ENCODE measurements around the gene MEPE.

Gene MEPE

DNA sequence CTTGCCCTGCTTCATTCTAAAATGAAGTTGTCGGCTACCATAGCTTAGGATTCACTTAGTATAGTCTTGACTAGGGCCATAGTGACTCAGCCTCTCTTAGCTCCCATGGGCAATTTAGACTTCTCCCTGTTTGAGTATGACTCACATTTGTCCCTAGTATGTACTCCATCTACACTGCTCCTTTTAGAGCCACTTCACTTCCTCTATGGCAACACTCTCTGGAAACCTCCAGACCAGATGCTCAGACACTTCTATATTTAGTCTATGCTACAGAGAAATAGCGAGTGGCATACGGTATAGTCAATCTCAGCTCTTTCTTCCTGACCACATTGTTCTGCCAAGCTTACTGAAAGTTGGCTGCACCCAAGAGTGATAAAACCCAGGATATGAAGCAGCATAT is 11.2 kb downstream of the MEPE start:
- DNase-seq, result peak in 1 of 2 experiments; percentile 16

DNA sequence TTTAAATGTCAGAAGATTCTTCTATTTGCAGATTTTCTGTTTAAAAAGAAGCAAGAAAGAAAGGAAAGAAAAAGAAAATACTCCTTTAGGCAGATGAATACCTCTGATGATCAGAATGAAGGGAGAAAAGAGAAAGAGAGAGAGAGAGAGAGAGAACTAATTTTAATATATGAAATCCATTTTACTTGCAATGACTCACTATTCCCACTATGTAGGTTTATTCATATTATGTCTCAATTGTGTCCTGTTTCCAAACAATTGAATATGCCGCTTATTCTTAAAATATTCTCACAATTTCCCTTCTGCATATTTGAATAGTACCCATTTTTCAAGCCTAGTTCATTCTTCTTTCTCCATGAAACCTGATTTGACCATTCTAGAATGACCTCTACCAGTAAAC is 11.7 kb downstream of the MEPE start:
- no peak for DNase-seq

DNA sequence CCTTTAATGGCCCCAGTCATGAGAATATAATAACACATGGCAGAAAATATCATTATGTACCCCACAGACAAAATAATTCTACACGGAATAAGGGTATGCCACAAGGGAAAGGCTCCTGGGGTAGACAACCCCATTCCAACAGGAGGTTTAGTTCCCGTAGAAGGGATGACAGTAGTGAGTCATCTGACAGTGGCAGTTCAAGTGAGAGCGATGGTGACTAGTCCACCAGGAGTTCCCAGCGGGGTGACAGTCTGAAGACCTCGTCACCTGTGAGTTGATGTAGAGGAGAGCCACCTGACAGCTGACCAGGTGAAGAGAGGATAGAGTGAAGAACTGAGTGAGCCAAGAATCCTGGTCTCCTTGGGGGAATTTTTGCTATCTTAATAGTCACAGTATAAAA is 13.5 kb downstream of the MEPE start:
- no peak for DNase-seq

DNA sequence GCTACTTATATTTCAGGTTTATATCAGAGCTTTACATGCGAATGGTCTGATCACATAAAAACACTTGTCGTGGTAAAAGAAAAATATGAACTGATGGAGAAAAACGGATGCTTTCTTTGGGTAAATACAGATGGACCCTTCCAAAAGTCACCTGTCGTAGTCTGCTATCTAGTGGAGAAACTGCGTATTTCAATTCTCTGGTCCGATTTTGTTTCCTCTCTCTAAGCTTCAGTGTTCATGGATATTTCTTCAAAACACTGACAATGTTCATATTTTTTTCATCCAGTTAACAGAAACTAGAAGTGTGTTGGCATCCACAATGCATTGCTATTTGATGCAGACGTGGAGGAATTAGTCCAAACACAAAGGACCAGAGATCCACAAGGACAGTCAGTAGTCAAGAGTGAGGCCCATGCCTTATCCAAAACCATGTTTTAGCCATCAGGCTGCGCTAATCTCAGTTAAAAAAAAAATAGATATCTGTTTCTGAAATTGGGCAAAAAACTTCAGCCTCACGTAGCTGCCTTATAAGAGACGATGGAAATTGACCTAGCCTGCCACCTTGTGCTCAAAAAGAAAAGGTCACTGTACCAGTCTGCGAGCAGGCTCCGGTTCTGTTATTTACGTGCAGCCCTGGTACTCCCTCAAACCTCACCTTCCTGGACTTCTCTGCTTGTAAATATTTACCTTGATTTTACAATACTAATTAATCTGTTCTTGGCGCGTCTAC is 16.0 kb downstream of the MEPE start:
- peak in 1 of 2 experiments; percentile 15 for DNase-seq

DNA sequence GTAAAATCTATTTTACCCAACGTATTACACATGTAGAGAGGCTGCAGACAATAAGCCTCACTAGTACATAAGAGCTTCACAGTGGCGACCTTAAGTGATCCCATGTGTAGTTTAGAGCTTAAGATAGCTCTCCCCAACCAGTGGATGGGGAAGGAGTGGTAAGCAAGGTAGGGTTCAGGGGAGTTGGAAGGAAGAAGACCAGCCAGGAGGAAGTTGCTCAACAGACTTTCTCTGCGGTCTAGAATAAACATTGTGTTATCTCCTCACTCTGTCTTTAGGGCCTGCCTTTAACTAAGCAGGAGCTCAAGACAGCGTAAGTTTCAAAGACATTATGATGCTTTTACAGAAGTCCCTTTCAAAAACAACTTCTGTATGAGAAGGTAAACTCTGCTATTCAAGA is 16.8 kb downstream of the MEPE start:
- no peak for DNase-seq

DNA sequence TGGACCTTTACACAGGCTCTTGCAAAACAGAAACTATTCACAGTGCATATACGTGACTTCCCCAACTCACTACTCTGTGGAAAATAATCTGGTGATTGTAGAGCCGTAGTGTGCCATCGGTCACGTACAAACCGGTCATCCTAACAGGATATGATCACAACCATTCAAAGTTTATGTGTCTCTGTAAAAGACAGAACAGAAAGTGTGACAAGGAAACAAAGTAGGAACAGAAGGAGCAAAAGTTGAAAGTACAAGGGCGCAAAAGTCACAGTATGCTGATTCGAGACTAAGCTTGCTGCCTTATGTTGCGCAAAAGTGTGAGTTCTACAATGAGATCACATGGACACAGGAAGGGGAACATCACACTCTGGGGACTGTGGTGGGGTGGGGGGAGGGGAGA is 18.6 kb downstream of the MEPE start:
- DNase-seq, result no peak

DNA sequence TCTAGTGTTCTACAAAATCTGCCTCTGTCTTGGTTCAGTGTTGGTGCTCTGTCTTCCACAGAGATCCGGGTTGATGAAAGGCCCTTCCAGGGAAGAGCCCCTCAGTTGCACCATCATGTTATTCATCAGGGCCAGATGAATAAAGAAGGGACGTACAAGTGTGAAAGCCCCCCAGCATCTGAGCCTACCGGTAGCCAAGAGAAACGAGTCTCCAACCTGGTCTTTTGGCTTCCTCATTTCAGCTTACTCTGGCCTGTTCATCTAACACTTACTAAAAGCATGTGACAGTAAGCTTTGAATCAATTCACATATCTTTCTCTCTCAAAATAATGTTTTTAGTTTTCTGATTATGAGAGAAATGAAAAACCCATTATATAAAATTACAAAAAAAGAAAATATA is 19.2 kb downstream of the MEPE start:
- no peak for DNase-seq

DNA sequence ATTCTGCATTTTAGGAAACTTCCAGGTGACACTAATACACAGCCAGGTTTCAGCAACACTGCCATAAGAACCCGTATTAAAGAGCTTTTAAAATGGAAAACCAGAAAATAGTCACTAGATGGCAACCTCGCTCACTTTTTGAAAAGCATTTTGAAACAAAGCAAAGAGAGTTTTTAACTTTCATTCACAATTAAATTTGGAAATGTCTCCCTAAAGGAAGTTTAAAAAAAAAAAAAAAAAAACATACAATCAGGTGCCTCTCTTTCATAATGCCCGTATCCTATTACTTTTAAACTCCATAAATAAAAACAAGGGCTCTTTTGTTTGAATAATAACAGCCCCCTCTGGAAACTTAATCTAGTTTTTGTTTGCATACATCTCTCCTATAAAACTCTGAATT is 20.3 kb downstream of the MEPE start:
- no peak for DNase-seq

DNA sequence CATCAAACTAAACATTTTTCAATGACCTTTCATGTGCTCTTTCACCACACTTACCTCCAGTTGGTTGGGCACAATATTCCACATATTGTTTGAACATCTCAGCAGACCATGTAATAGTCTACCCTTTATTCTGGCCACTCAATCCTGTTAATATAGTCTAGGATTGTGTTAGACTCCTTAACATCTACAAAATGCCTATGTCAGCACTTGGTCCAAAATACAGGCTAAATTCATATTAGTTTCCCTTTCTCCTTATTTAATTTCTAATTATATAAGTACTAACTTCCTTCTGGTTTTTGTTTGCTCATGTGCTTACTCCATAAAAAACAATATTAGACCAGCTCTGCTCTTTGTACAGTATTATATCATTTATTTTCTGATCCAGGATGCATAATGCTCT is 21.1 kb downstream of the MEPE start:
- no peak for DNase-seq

DNA sequence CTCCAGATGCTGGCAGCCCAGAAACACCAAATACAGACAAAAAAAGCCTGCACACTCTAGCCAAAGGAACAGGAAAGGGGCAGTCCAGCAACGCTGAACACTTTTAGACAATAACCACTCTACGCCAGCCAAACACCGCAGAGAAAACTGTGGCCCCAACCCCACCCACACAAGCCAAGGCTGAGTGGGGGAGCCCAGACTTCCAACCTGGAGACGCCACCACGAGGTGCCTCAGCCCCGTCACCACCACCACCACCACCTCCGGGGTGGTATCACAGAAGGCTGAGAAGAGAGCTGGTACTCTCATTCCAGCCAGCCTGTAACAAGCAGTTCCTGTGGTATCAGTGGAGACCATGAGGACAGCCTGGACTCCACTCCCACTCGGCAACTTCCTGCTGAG is 22.8 kb downstream of the MEPE start:
- no peak for DNase-seq

DNA sequence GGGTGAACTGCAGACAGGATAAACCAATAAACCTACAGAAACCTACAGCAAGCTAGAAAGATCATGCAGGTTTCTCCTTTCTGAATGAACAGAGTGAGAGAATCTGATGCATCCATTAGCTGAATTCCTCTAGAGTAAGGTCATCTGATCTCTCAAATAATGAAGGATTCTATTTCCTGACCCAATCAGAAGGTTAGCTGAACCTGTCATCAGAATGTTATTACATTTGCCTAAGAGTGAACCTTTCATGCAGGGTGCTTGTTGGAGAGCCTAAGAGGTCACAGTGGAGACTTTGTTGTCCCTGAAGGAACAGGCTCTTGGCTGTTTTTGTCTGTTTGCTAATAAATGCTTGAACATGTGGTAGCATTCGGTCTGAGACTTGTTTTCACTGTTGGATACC is 24.0 kb downstream of the MEPE start:
- no peak for DNase-seq

DNA sequence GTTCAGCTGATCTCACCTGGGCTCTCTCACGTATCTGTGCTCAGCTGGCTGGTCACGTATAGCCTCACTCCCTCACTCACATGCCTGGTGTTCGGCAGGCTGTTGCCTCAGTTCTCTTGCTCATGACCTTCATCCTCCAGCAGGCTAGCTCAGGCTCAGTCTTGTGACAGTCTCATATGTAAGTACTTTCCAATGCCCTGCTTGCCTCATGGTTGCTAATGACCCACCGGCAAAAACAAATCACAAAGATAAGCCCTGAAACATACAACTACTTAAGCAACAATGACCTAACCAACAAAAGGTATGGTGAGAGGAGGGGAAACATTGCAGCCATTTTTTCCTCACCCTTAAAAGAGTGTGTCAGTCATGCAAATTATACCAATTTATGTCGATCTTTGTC is 25.0 kb downstream of the MEPE start:
- DNase-seq, result no peak

DNA sequence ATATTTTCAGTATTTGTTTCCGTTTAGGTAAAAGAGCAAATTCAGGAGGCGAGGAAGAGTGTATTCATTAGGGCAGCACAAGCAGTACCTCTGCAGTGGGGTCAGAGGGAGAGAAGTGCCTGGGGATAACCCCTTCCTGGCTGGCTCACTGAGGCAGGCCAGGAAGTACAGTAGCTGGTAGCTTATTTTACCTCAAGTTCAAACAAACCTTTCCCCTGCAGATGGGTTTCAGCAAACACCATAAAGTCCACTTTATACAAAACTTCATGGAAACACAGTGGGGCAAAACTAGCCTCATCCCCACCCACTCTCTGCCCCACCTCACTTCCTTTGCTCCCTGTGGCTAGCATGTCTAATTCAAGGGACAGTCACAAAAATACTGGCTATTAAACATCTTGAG is 29.5 kb downstream of the MEPE start:
- DNase-seq, result no peak

DNA sequence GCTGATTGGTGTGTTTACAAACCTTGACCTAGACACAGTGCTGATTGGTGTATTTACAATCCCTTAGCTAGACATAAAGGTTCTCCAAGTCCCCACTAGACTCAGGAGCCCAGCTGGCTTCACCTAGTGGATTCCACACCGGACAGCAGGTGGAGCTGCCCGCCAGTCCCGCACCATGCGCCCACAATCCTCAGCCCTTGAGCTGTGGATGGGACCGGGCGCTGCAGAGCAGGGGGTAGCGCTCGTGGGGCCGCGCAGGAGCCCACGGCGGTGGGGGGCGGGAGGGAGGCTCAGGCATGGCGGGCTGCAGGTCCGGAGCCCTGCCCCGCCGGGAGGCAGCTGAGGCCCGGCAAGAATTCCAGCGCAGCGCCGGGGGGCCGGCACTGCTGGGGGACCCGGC is 30.7 kb downstream of the MEPE start:
- DNase-seq, result no peak

DNA sequence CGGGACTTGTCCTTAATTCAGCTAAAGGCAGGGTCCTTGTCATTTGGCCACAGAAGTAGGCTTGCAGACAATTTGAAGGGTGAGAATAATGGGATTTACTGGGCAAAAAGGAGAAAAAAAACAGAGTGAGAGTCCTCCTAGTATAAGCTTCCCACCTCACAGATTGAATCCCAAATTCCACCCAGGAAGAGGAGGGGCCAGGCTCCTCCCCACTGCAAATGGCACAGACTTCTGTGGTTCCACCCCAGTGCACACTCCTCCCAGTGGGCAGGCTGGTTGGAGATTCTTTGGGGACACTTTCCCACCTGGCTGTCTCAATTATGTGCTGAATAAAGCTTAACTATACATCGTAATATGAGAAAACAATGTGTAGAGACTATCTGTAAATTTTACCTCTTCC is 31.6 kb downstream of the MEPE start:
- no peak for DNase-seq

DNA sequence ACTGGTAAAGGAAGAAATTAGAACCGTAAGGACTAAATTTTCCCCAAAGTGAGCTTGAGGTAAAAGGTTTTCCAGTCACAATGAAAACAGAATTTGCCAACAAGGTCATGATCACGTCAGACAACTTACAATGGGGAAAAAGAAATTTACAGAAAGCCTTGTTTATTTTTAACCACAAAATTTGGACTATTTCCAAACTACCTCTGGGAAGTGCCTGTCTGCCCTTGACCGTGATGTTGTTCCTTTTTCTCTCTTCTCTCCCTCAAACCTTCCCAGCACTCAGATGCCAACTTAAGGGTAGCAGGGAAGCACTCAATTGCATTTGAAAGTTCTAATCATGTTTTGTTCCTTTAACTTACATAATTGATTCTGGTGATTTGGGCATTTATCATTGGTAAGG is 32.5 kb downstream of the MEPE start:
- no peak for DNase-seq

DNA sequence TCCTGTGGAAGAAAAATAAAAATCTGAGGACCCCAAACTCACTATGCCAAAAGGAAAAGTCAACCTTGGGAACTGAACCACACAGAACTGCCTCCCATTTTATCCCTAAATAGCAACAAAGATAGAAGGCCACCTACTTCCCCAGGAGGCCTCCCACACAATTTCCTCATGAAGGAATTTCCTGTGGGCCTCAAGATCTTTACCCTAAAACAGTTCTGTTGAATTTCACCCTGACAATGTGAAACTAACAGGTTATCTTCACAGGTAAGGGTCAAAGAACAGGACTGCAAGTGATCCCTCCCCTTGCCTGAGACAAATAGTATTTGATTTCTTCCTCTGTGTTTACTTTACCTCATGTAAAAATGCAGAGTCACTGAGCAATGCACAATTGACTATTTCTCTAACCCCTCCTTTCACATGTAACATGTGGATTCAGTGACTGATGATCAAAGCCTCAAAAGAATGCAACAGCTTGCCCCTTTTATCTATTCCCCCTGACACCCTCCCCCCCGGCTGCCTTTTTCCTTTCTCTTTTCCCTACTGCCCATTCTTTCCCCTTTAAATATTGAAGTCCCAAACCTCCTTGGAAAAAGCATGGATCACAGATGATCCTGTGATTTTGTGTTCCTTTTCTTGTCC is 33.3 kb downstream of the MEPE start:
- no peak for DNase-seq

DNA sequence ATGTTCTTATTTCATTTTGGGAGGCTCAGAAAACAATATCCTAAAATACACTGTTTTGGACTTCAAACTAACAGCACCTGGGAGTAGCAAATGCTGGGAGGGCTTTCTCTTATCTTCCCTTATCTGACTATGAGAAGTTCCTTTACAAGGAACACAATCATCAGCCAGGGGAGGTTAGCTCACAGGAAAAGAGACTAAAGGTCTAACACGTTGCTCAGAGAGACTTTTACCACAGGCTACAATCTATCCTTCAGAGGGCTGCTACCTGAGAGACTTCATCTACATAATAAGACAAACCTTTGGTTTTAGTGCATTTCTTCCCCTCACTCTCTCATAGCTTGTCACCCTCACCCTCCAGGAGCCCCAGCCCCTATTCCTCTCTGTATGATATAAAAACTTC is 35.8 kb downstream of the MEPE start:
- no peak for DNase-seq

DNA sequence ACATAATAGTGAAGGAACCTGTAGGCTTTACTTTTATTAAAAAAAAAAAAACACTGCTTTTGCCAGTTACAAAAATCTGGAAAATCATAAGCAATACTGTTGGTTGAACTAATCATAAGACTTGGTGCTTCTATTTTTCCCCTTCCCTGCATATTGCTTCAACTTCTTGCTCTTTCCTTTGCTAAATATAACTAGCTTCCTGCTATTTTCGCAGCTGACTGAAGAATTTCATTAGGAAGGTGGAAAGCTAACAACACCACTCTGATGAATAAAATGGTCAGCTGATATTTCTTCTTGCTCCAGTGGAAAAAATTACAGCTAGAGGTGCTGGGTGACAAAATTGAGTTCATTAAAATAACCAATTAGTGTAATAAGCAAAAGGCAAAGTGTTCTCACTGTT is 39.3 kb downstream of the MEPE start:
- DNase-seq, result no peak

DNA sequence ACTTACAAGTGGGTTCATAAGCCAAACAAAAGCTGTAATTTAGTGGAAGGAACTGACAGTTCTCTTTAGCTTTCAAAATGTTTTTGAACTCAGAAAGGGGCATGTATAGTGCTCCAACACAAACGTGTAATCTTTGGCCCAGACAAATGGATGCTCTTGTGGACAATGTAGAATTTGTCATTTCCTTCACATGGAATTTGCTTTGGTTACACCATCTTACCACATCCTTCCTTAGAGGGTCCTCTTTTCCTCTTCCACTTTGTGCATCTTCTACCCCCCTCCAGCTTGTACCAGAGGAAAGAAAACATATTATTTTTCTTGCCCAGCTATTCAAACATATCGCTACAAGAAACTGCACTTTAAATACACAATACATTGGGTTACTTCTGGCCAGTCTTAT is 42.4 kb downstream of the MEPE start:
- DNase-seq, result no peak

DNA sequence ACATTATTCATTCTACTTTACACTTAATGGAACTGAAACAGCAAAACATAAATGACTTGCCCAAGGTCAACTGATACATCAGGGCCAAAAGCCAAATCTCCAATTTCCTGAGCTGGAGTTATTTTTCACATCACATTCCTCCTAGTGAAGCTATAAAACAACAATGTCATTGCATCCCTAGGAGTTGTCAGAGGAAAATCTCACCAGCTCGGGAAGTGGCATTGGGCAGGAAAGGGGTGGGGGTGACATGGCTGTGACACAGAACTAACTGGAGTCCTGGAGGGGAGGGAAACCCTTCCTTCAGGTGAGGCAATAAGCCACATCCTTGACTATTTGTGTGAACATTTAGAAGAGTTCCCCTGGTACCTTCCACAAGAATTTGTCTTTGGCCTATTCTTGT is 47.3 kb downstream of the MEPE start:
- DNase-seq, result no peak

DNA sequence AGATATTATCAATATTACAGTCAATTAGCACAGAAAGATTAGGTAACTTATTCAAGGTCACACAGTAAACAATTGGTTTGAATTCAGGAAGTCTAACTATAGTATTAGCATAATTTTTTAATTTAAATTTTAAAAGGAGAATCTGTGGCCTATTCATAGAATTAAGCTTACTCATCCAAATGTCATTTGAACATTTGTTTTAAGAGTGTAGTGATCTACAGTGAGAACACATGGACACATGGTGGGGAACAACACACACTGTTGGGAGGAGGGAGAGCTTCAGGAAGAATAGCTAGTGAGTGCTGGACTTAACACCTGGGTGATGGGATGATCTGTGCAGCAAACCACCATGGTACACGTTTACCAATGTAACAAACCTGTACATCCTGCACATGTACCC is 48.3 kb downstream of the MEPE start:
- no peak for DNase-seq

DNA sequence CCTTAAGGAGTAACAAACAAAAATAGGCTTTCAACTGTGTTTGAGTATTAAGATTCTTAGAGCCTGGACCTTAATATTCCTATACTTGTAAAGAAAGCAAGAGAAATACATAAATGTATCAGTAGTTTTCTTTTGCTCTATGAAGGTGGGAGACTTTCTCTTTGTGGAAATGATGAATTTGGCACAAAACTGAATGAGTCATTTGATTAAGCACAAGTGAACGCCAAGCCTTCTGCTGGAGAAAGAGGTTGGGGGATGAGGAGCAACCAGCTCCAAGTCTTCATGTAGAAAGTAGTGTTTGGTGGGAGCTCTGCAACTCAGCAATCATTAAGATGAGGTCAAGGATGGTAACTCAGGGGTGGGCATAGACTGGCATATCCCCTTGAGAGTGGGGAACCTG is 49.6 kb downstream of the MEPE start:
- no peak for DNase-seq

DNA sequence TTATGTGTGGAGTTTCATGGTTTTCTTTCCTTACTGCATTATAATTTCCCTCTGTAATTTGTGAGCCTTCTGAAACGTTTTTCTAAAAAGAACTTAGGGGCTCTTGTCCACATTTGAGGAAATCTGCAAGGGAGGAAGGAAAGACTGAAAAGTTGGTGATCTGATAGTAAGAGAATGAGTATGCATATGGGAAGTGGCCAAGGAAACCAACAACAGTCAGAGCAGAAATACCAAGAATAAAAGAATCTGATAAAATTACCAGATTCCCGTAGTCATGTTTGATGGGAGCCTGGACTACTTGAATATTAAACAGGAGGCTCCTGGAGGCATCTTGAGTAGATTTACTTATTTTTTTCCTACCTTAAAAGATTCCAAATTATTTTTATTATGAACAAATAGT is 50.1 kb downstream of the MEPE start:
- DNase-seq, result no peak

DNA sequence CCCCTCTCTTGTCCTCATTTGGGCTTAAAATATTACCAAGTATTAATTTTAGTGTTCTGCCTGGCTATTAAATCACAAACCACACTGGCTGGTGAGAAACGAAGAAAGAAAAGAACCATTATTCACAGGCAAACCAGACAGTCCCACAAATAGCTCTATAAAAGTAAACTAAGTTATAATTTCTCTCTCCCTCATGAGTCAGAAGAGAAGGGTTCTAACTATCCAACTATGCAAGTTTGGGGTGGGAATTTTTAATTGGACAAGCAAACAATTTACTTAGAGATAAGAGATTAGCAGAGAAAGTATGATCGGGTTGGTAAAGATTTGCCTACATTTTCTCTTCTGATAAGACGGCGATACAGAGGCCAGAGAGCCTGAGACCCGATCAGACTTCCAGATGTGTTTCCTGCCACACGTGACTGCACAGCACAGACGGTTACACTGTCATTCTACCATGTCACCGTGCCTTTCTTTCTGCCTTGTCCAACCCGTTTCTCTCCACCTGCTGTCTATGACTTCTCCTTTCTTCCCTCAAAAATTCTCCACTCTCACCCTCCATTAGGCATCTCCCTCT is 52.3 kb downstream of the MEPE start:
- DNase-seq, result no peak
